HG03064 (cell line): ENCODE data around the gene BEAN1.

ENCODE experiments used
- ATAC-seq: cut with Tn5 transposase; IDR thresholded peaks from one replicate; pipeline ENCODE4 v1.9.1; 2021; ENCODE audit warnings: low read depth; ENCODE audit not compliant: unreplicated experiment

The BEAN1 gene

GRCh38 chr16:66427036-66427860, at the start of gene BEAN1:
Gene BEAN1 (plus strand): TSS chr16:66427295. CDS start chr16:66437677, 10,382 bp downstream.
- no peak for ATAC-seq

- ATAC-seq: no peak
Observed at GRCh38 chr16:66377324-66377723, 49.8 kb upstream of the BEAN1 start.

GRCh38 chr16:66378741-66379570, 48.1 kb upstream of the BEAN1 start:
- ATAC-seq: no peak

GRCh38 chr16:66379571-66379941, 47.5 kb upstream of the BEAN1 start:
- no peak for ATAC-seq

GRCh38 chr16:66380421-66380820, 46.7 kb upstream of the BEAN1 start:
- no peak for ATAC-seq

GRCh38 chr16:66381585-66382170, 45.4 kb upstream of the BEAN1 start:
- ATAC-seq: no peak

- no peak for ATAC-seq
Observed at GRCh38 chr16:66382171-66382965, 44.7 kb upstream of the BEAN1 start.

GRCh38 chr16:66382966-66383299, 44.2 kb upstream of the BEAN1 start:
- ATAC-seq: no peak

GRCh38 chr16:66383551-66383950, 43.5 kb upstream of the BEAN1 start:
- ATAC-seq: no peak

GRCh38 chr16:66385415-66385814, 41.7 kb upstream of the BEAN1 start:
- ATAC-seq: no peak

GRCh38 chr16:66386629-66387622, 40.2 kb upstream of the BEAN1 start:
- ATAC-seq: no peak

- no peak for ATAC-seq
Observed at GRCh38 chr16:66387817-66388332, 39.2 kb upstream of the BEAN1 start.

GRCh38 chr16:66388350-66389139, 38.5 kb upstream of the BEAN1 start:
- no peak for ATAC-seq

- ATAC-seq: no peak
Observed at GRCh38 chr16:66389256-66390176, 37.6 kb upstream of the BEAN1 start.

- ATAC-seq: no peak
Observed at GRCh38 chr16:66390346-66391108, 36.6 kb upstream of the BEAN1 start.

- no peak for ATAC-seq
Observed at GRCh38 chr16:66391726-66392670, 35.1 kb upstream of the BEAN1 start.
